Glomerular visceral epithelial cell (primary cell): Measurements from ENCODE around the gene PCNT.
A peak's percentile ranks its signal among the peaks of the same experiment; 100 is the strongest.

Experiments
- DNase-seq: peaks from one replicate; pipeline ENCODE4 v3.0.0-alpha.2; 2016; ENCODE audit errors: extremely low spot score

Gene PCNT, protein sequence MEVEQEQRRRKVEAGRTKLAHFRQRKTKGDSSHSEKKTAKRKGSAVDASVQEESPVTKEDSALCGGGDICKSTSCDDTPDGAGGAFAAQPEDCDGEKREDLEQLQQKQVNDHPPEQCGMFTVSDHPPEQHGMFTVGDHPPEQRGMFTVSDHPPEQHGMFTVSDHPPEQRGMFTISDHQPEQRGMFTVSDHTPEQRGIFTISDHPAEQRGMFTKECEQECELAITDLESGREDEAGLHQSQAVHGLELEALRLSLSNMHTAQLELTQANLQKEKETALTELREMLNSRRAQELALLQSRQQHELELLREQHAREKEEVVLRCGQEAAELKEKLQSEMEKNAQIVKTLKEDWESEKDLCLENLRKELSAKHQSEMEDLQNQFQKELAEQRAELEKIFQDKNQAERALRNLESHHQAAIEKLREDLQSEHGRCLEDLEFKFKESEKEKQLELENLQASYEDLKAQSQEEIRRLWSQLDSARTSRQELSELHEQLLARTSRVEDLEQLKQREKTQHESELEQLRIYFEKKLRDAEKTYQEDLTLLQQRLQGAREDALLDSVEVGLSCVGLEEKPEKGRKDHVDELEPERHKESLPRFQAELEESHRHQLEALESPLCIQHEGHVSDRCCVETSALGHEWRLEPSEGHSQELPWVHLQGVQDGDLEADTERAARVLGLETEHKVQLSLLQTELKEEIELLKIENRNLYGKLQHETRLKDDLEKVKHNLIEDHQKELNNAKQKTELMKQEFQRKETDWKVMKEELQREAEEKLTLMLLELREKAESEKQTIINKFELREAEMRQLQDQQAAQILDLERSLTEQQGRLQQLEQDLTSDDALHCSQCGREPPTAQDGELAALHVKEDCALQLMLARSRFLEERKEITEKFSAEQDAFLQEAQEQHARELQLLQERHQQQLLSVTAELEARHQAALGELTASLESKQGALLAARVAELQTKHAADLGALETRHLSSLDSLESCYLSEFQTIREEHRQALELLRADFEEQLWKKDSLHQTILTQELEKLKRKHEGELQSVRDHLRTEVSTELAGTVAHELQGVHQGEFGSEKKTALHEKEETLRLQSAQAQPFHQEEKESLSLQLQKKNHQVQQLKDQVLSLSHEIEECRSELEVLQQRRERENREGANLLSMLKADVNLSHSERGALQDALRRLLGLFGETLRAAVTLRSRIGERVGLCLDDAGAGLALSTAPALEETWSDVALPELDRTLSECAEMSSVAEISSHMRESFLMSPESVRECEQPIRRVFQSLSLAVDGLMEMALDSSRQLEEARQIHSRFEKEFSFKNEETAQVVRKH (N-terminal part only)

DNA sequence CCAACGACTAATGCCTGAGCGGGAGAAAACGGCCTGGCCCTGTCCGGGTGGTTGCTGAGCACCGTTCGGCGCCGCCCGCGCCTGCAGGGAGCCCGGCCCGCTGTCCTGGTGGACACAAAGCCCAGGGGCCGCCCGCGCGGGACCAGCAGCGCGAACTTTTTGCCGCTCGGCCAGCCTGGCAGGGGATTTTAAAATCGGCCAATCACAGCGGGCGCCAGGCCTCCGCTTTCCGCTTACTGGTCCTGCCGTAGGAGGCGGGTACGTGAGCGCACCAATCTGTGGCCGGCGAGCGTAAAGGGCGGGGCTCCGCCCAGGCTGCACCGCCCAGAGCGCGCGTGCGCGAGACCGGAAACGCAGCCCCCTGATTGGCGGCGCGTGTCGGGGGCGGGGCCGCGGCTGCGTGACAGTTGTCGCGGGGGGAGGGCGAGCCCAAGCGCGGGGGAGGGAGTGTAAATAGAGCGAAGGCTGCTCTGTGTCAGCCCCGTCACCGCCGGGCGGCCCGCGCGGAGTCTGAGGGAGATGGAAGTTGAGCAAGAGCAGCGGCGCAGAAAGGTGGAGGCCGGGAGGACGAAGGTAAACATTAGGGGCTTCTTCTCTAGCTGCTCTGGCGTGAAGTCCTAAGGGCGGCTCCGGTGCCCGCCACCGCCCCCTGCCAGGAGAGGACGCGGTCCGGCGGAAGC lies at the start of gene PCNT, which contains the start of gene C21orf58:
TSS of gene PCNT (plus strand) at position 447 of the 680 bp plus-strand sequence. CDS start at position 520, 73 bp downstream.
TSS of gene C21orf58 (minus strand) at position 161 of the 680 bp plus-strand sequence. CDS start 1,132 bp downstream, outside the sequence.
- DNase-seq, result peak; percentile 99

DNA sequence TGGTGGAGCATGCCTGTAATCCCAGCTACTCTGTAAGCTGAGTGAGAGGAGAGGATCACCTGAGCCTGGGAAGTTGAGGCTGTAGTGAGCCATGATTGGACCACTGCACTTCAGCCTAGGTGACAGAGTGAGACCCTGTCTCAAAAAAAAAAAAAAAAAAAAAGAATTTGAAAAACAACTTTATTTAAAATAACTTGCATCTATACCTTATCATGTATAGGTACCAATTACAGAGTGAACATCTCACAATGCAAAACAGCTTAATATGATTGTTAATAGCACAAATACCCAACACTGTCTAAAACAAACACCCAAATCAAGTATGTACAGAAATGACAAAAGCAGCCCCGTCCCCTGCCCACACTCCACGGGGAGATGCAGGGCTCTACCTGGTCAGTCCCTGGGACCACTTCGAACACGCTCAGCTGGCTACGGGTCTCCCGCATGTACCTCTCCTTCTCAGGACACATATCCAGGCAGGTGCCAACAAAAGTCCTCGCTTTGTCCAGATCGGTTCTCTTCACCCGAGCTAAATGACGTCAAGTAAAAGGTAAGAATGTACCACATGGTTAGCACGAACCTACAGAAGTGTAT lies 49.1 kb upstream of the PCNT start:
- DNase-seq, result no peak

DNA sequence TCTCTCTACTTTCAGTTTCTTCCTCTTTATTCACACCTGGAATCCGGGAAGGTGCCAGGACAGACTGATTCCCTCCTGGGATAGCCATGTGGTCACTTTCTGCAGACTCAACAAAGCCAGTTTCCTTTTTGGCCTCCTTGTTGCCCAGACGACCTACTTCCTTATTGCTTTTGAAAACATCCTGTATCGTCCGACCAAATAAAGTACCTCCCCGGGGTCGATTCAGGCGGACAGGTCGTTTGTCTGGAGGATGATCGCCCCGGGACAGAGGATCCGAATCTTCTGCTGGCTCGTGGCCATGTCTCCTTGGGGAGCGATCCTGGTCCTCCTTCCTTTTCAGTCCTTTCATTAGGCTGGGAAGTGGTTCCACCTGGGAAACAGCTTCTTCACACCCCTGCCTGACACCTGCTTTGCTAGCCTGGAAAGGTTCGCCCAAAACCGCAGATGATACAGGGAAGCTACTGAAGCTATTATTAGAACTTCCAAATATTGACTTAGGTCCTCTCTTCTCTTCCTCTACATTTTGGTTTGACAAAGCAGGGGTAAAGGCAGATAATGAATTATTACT lies 39.8 kb upstream of the PCNT start:
- no peak for DNase-seq

DNA sequence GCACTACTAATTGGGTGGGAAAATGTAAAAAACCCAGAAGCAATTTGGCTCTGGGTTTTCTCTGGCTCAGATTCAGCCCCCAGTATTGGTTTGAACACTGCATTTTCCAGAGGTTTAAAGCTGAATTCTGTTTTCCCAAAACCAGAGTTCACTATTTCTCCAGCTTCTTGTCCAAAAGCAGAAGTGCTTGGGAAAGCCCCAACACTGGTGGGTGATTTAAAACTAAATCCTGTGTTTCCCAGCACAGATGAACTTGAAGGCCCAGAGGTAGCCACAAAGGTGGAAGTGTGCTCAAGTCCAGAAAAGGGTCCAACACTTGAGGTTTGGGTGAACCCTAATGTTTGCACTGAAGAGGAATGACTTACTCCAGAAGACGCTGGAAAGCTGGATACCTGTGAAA lies 39.2 kb upstream of the PCNT start:
- DNase-seq, result no peak

DNA sequence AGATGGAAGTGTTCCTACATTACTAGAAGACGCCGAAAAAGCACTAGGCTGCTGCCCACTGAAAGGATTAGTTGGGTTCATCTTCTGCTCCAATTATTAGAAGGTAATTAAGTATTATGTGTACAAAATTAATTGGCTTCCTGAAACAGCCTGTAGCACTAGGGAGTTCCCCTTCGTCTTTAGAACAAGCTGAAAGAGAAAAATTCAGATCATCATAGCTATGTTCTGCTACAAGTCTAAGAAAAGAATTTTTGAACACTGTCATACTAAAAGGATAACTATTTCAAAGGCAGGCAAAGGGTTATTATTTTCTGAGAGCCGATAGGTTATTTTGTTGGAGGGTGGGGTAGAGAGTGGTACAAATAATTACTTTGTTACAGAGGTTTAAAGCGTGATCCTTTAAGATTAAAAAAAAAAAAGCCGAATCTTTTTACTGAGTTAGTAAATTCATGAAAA lies 38.7 kb upstream of the PCNT start, which contains the start of gene MCM3AP:
TSS of gene MCM3AP (minus strand) at position 406 of the 456 bp plus-strand sequence. CDS start at position 81, 325 bp downstream.
- no peak for DNase-seq

DNA sequence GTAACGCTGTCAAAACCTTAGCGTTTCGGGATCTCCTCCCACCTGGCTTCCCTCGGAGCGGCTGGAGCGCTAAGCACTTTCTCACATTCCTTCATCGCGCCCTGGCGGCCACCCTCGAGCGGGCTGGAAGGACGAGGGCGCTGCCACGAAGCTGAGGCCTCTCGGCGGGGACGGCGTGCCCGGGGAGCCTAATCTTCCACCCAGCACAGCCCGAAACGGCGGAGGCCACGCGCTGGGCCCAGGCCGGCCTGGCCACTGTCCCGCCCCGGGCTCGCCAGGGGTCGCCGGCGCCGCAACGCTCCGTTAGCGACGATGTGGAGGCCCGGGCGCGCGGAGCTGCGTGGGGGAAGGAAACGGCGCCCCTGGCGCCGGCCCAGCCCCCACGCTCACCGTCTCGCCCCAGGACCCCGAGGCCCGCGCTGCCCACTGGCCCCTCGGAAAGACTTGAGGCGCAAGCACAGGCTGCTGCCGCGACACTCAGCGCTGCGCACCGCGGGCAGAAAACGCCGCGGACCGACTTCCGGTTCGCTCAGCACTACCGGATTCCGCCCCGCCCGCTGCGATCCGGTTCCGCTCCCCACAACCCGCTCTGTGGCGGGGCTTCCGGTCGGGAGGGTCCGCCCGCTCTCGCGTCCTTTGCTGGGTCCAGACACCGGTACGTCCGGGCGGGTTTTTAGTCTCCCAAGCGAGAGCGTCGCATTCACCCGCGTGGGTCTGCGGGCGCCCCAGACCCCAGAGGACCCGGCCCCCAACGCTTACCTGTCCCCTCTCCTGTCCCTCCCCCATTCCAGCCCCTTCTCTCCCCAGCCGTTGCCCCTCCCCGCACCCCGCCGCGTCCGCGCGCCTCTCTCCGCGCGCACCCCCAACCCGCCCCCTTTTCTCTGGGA lies 38.0 kb upstream of the PCNT start, which contains the start of gene YBEY:
TSS of gene YBEY (plus strand) at position 582 of the 887 bp plus-strand sequence. CDS start 572 bp downstream, outside the sequence.
- DNase-seq, result peak; percentile 90

DNA sequence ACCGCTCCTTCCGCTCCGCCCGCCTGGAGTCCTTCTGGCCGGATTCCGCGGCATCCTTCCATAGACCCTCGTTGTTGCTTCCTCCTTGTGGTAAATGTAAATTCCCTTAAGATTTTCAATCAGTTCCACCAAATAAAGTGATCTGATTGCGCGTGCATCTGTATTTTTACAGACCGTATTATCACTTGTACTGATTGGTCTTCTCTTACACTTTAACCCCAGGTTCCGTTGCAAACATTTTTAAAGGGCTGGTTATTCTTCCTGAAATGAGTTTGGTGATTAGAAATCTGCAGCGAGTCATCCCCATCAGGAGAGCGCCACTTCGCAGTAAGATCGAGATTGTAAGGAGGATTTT lies 37.3 kb upstream of the PCNT start:
- no peak for DNase-seq

DNA sequence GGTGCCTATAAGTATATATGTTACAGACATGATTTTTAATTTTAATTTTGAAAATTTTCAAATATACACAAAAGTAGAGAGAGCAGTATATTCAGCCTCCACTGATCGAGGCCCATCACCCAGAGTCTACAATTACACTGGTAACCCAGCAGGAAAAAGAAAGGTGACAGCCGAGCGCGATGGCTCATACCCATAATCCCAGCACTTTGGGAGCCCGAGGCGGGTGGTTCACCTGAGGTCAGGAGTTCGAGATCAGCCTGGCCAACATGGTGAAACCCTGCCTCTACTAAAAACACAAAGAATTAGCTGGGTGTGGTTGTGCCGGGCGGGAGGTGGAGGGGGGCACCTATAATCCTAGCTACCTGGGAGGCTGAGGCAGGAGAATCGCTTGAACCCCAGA lies 36.4 kb upstream of the PCNT start:
- no peak for DNase-seq

DNA sequence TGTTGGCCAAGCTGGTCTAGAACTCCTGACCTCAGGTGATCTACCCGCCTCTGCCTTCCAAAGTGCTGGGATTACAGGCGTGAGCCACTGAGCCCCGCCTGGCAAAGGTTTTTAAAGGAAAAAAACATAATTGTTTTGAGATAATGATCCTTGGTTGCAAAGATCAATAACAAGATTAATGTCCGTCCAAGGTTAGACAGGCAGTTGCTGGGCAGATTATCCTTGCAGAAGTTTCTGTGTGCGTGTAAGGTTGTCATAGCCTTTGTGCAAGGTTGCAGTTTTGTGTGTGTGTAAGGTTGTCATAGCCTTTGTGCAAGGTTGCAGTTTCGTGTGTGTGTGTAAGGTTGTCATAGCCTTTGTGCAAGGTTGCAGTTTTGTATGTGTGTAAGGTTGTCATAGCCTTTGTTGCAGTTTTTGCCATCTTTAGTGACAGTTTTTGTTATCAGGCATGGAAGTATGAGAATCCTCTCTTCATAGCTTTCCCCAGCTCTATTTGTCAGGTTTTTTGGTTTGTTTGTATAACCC lies 34.2 kb upstream of the PCNT start:
- no peak for DNase-seq

DNA sequence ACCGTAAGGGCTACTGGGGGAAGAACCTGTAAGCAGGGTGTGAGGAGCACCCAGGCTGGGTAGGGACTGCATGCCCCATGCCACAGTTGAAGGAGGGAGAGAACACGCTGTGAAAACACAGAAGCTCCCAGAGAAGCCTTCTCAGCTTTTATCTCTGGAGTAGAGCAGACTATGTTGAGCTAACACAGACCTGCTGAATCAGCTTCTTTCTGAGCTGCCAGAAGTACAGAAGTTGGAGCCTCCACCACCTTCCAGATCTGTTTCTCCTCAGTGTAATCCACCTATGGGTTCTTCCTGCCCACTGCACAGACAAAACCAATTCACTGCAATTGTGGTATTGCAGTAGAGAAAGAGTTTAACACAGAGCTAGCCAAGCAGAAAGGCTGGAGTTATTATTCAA lies 32.4 kb upstream of the PCNT start:
- DNase-seq, result no peak

DNA sequence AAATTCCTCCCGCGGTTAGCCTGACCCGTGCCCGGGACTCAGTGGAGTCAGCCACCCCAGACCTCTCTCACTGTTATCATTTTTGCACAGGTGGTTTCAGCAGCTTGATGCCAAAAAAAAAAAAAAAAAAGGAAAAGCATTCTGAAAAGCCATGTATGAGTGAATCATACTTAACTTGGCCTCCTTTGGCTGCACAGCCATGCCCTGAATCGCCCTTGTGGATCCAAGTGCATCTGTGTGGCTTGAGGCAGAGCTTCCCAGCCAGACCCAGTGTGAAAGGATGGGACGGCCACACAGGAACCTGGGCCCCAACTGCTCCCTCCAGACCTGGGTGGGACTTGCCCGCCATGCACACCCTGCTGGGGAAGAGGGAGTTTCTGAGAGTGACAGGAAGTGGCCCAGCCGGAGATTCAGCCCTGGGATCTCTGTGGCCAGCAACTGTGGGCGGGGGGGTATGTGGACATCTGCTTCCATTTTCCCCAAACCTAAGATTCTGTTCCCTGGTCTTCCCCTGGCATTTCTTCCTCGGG lies 29.2 kb upstream of the PCNT start:
- DNase-seq, result peak; percentile 88

DNA sequence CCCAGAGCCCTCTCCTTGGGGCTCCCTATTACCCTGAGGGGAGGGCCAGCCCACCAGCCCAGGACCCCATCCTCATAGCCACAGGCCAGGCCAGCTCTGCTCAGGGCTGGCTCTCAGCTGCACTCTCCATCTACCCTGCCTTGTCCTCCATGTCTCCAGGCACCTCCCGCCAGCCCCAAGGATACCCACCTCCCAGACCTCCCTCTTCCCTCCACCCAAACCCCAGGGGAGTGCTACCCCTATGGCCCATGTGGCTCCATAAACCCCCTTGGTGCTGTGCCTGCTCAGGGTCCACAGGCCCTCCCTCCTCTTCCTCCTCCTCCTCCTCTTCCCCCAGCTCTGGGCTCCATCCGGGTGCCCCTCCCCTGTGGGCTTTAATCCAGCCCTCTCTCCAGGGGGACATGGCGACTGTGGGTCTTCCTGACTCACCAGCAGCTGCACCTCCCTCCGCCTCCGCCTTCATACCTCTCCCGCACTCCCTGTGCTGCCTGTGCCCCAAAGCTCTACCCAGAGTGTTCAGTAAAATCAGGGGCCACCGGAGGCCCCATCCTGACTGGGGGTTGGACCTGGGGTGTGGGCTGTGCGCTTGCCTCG lies 28.7 kb upstream of the PCNT start:
- peak; percentile 68 for DNase-seq

DNA sequence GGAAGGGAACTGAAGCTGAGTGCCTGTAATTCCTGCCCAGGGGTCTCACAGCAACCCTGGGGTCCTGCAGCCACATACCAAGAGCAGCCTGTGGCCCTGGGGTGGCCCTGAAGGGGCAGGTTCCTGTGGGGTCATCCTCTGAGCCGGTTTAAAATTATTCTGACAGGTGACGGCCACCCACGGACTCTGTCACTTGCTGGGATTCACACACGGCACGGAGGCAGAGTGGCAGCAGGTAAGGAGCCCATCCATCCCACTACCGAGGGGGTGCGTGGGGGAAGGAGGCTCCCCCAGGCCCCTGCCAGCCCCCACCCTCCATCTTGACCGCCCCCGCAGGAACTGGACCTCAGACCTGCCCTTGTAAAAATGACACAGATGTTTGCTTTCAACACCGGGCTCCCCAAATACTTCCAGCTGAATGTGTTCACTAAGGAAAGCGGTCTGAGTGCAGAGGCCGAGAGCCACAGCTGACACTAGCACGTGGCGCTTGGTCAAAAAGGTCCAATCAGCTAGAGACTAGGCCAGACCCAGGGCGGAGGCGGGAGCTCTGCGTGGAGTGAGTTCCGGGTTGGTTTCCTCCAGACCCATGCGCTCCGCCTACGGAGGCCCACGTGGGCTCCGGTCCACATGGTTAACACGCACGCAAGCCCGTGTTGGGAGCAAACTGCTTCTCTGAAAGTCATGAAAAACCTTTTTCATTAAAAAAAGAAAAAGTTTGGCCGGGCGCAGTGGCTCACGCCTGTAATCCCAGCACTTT lies 27.8 kb upstream of the PCNT start:
- no peak for DNase-seq

DNA sequence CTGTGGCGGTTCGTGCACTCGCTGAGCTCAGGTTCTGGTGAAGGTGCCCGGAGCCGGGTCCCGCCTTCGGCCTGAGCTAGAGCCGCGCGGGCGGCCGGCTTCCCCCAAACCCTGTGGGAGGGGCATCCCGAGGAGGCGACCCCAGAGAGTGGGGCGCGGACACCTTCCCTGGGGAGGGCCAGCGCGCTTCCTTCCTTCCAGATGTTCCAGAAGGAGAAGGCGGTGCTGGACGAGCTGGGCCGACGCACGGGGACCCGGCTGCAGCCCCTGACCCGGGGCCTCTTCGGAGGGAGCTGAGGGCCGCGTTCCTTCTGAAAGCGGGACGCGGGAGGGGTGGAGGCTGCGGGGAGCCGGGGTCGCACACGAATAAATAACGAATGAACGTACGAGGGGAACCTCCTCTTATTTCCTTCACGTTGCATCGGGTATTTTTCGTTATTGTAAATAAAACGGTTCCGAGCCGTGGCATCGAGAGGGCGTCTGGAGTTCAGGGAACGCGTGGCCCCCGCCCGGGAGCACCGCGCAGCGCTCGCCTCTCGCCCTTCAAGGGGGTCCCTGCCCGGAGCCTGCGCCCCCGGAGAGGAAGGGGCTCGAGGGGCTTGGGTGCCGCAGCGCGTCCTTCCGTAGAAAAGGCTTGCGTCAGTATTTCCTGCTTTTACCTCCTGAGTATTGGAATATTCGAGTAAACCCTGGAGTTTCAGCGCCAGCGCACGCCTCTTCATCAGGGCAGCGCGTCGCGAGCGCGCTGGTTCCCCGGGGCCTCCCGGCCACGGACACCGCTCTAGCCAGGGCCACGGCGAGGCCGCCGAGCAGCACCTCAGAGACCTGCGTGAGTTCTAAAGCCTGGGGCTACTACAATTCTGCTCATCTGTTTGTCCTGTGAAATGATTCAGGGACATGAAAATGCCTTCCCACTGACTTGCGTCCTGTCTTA lies 26.4 kb upstream of the PCNT start:
- no peak for DNase-seq

DNA sequence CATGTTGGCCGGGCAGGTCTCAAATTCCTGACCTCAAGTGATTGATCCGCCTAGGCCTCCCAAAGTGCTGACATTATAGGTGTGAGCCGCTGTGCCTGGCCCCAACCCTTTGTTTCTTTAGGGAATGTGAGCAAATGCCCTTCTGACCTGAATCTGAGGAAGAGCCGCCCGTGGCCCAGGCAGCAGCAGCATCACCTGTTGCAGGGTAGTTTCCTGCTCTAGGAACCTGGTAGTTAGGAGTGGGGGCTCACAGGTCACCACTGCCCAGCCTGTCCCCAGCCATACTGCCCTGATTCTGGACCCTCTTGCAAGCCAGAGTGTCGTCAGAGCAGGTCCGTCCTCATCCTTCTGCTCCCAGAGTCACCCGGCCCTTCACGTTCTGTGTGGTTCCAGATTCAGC lies 24.8 kb upstream of the PCNT start:
- DNase-seq, result no peak

DNA sequence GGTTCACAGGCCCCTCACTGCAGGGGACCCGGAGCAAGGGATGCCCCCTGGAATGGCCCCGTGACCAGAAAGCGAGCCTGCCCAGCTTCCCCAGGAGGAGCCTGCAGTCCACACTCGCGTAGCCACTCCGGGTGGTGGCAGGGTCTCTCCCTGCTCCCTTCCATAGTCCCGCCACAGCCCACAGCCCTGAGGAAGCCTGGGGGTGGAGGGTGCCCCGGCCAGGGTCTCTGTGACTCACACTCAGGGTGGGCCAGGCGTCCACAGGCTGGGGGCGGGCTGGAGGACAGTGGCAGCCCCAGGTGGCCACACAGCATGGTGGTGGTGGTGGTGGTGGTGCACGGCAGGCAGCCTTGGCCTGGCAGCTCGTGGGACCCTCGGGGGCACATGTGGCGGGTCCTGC lies 22.2 kb upstream of the PCNT start:
- DNase-seq, result no peak
